ENCODE data around the gene TSPAN12. TPM values are rescaled to one million over a fixed set of nuclear protein-coding genes. Genes with fewer than 3 reads are reported as not detected.

Gene TSPAN12
- total RNA-seq, 1 experiment from 2014 or later = 8.7 TPM

DNA sequence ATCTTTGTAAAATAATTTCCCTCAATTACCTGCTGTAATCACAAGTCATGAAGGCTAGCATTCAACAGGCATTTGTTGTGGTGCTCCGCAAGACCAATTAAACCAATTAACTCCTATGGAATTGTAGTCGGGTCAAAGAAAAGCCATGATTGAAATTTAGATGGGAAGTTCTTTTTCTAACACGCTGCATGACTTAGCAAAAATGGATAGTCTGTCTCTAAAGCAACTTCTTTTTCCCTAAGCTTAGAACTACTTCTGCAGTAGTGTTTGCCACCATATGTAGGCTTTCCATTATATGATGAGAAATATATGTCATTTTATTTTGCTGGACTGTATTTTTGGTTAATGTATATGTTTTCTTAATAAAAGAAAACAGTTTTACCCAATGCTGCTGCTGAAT is 119.1 kb downstream of the TSPAN12 start:
- H2BK5ac ChIP-seq (ENCODE audit: insufficient read length, low read length) = no peak overlapping the region
- no peaks in the 10 kb centered on the region for H3K79me2 ChIP-seq (ENCODE audit: insufficient read depth, low read length)
- H2BK20ac ChIP-seq (ENCODE audit: low read depth, low read length, poor library complexity, severe bottlenecking) = no peak overlapping the region
- no peak overlapping the region for H4K91ac ChIP-seq (ENCODE audit: insufficient read length, low read depth, low read length)
- no peak overlapping the region for H3K18ac ChIP-seq (ENCODE audit: insufficient read length, low read depth, low read length)
- WGBS (ENCODE audit: extremely low coverage, insufficient read length, low lambda C conversion rate) = no CpG with 5 or more reads among the region's 3 CpGs
- H2AK5ac ChIP-seq (ENCODE audit: insufficient read length, low read length) = no peak overlapping the region
- H3K14ac ChIP-seq (ENCODE audit: insufficient read depth, low read length) = no peak overlapping the region; the same call in 1 of the 2 replicates
- no peak overlapping the region for H4K8ac ChIP-seq (replicated peaks; ENCODE audit: insufficient read length, low read depth, low read length)
- peak overlapping the region; percentile 75 for H3K27ac ChIP-seq (ENCODE audit: insufficient read length, low read depth, low read length)
- no peak for TF ChIP-seq CTCF (conservative IDR thresholded peaks at IDR 0.05)
- H2BK120ac ChIP-seq (ENCODE audit: low read depth, low read length, poor library complexity, severe bottlenecking) = no peak overlapping the region
- H3K4me2 ChIP-seq (ENCODE audit: insufficient read depth, insufficient read length, low read length) = no peak overlapping the region
- H3K4ac ChIP-seq (ENCODE audit: low read depth, low read length) = no peak overlapping the region
- no peak overlapping the region for H3K9ac ChIP-seq (ENCODE audit: extremely low read depth, insufficient read length, low read length)
- H2BK15ac ChIP-seq (ENCODE audit: low read depth, low read length) = no peak overlapping the region
- peak overlapping the region; percentile 67 for H3T11ph ChIP-seq (ENCODE audit: low read length)
- H3K23me2 ChIP-seq (ENCODE audit: insufficient read length, low read depth, low read length, poor library complexity, severe bottlenecking) = no peaks in the 10 kb centered on the region
- Mint-ChIP-seq H3K27ac (peak overlapping the region in 2 of 3 experiments; percentile 58 to 72; a peak in 2 of 7 replicates), H3K9me3 (no peaks in the 10 kb centered on the region; a peak in 1 of 5 replicates), H3K27me3 (ENCODE audit: low read depth) (no peaks in the 10 kb centered on the region), H3K4me3 (no peak overlapping the region; a peak in 1 of 5 replicates), H3K36me3 (ENCODE audit: insufficient read depth in 1 of 3, low read depth in 3 of 3) (peaks cover 0 to 2% (median 0%) of the 10 kb centered on the region in 3 experiments; a peak in 2 of 7 replicates), H3K4me1 (peaks cover 51 to 55% of the 10 kb centered on the region in 2 experiments)
- H4K5ac ChIP-seq (ENCODE audit: insufficient read length, low read depth, low read length) = no peak overlapping the region
- no peak for DNase-seq
- H3K4me1 ChIP-seq (ENCODE audit: insufficient read depth, low read length) = peaks cover 6% of the 10 kb centered on the region
- no peak overlapping the region for H3K56ac ChIP-seq (ENCODE audit: insufficient read length, low read depth, low read length)
- H3K27me3 ChIP-seq (ENCODE audit: insufficient read depth, low read length) = no peaks in the 10 kb centered on the region
- no peak overlapping the region for H3K23ac ChIP-seq (ENCODE audit: insufficient read length, low read depth, low read length)
- H3K9me3 ChIP-seq (ENCODE audit: control insufficient read depth, low read depth, low read length) = no peaks in the 10 kb centered on the region
- H3K79me1 ChIP-seq (ENCODE audit: insufficient read depth, low read depth, low read length, poor library complexity, severe bottlenecking) = no peaks in the 10 kb centered on the region
- H4K20me1 ChIP-seq (ENCODE audit: control insufficient read depth, insufficient read depth, insufficient read length) = no peaks in the 10 kb centered on the region
- peak overlapping the region; percentile 85 for H2AFZ ChIP-seq (ENCODE audit: low read length)
- no peak overlapping the region for H2BK12ac ChIP-seq (ENCODE audit: insufficient read length, low read depth, low read length)

Other genes with a start within 250 kb of the TSPAN12 start
- gene ING3, start 92.6 kb upstream of the TSPAN12 start, total RNA-seq (2021) = 22.7 and 23.1 TPM in 2 replicates
- 0.13 and 0.15 TPM in 2 replicates for gene CPED1, start 130.6 kb upstream of the TSPAN12 start, total RNA-seq (2021)